H1 (cell line): ENCODE measurements around the gene AKIRIN1. TPM values are rescaled to one million over a fixed set of nuclear protein-coding genes. Genes with fewer than 3 reads are reported as not detected.

Source experiments
- CTCF ChIA-PET: fragments of 300-600 bp; sonication (Branson Sonifier 250); formaldehyde crosslinking; loops from one replicate; lab custom pipeline; 2021; ENCODE audit not compliant: partially characterized antibody; lab: Charles Lee
- POLR2A ChIA-PET: fragments of 300-600 bp; sonication (Branson Sonifier 250); formaldehyde crosslinking; loops from one replicate; lab custom pipeline; 2021; ENCODE audit warnings: inconsistent platforms; ENCODE audit not compliant: partially characterized antibody; lab: Charles Lee
- DNase-seq, 2 experiments: peaks; one replicate each; pipeline versions ENCODE4 v3.0.0 to v3.0.0-alpha.2; 2010 to 2022; ENCODE audit warnings: low spot score in 2 of 2, low read depth in 1 of 2, mixed read lengths in 1 of 2
- FAIRE-seq: peaks from 2 replicates; lab custom pipeline; 2011; peaks lifted over from hg19 to GRCh38; lab: Jason Lieb, UNC
- H2AFZ ChIP-seq: 2 replicates; pipeline ENCODE4 v1.8.1; 2012; ENCODE audit warnings: low read length, inconsistent platforms
- H2AK5ac ChIP-seq: 2 replicates; pipeline ENCODE4 v1.6.1; 2013; ENCODE audit warnings: low read depth, low read length
- H2BK120ac ChIP-seq: replicated peaks from 2 replicates; pipeline ENCODE3; 2013; ENCODE audit warnings: low read depth, low read length, inconsistent platforms
- H2BK12ac ChIP-seq: 2 replicates; pipeline ENCODE4 v1.6.1; 2013; ENCODE audit warnings: low read depth, low read length
- H2BK15ac ChIP-seq: 2 replicates; pipeline ENCODE4 v1.6.1; 2013; ENCODE audit warnings: low read length
- H2BK20ac ChIP-seq: 2 replicates; pipeline ENCODE4 v1.6.1; 2013; ENCODE audit warnings: low read length
- H2BK5ac ChIP-seq: 2 replicates; pipeline ENCODE4 v1.6.1; 2013; ENCODE audit warnings: low read depth, low read length
- H3K14ac ChIP-seq: 2 replicates; pipeline ENCODE4 v1.6.1; 2013; ENCODE audit warnings: inconsistent platforms; ENCODE audit not compliant: insufficient read length
- H3K18ac ChIP-seq: 2 replicates; pipeline ENCODE4 v1.6.1; 2013; ENCODE audit warnings: low read length; ENCODE audit errors: extremely low read depth
- H3K23ac ChIP-seq: 2 replicates; pipeline ENCODE4 v1.6.1; 2013; ENCODE audit warnings: inconsistent platforms; ENCODE audit not compliant: insufficient read length
- H3K23me2 ChIP-seq: 2 replicates; pipeline ENCODE4 v1.6.1; 2013; ENCODE audit warnings: low read depth, low read length
- H3K27ac ChIP-seq: 2 replicates; pipeline ENCODE4 v1.6.1; 2011; ENCODE audit warnings: low read depth, low read length, inconsistent platforms
- H3K27me3 ChIP-seq, 4 experiments: replicated peaks in 1 of 4; 1 replicate in 1 of 4; 2 replicates in 3 of 4; pipeline versions ENCODE4 v1.6.1 to v1.8.1; 2011 to 2013; ENCODE audit warnings: low read length in 3 of 4, mild to moderate bottlenecking in 3 of 4, inconsistent platforms in 2 of 4, mixed read lengths in 2 of 4, moderate library complexity in 1 of 4; ENCODE audit not compliant: control insufficient read depth in 3 of 4, insufficient read depth in 3 of 4; ENCODE audit errors: extremely low read depth in 1 of 4
- H3K36me3 ChIP-seq, 4 experiments: 2 replicates each; pipeline versions ENCODE4 v1.6.1 to v1.8.1; 2011 to 2013; ENCODE audit warnings: mild to moderate bottlenecking in 4 of 4, low read length in 3 of 4, moderate library complexity in 2 of 4, control low read depth in 1 of 4, inconsistent platforms in 1 of 4; ENCODE audit not compliant: insufficient read depth in 4 of 4, control insufficient read depth in 2 of 4
- H3K4ac ChIP-seq: replicated peaks from 2 replicates; pipeline ENCODE3; 2013; ENCODE audit warnings: low read length, low read depth, mixed read lengths, inconsistent platforms; ENCODE audit not compliant: insufficient read length
- H3K4me1 ChIP-seq, 4 experiments: replicated peaks in 1 of 4; 1 replicate in 1 of 4; 2 replicates in 3 of 4; pipeline versions ENCODE4 v1.6.1 to v1.8.1; 2011 to 2013; ENCODE audit warnings: low read length in 3 of 4, inconsistent platforms in 2 of 4, mixed read lengths in 1 of 4; ENCODE audit not compliant: insufficient read depth in 4 of 4, control insufficient read depth in 3 of 4
- H3K4me2 ChIP-seq, 2 experiments: 2 replicates each; pipeline versions ENCODE4 v1.6.1 to v1.8.1; 2011 to 2013; ENCODE audit warnings: low read depth in 2 of 2, low read length in 2 of 2, control low read depth in 1 of 2, inconsistent platforms in 1 of 2, mild to moderate bottlenecking in 1 of 2; ENCODE audit not compliant: insufficient read depth in 1 of 2
- H3K4me3 ChIP-seq, 4 experiments: fragments of 200-600, 300-600 bp in 1 of 4; sonication (generic), shearing (Covaris generic), sonication (Bioruptor Twin) in 1 of 4; 2 replicates each; pipeline versions ENCODE4 v1.5.1 to v1.8.1; 2011 to 2016; ENCODE audit warnings: low read length in 4 of 4, low read depth in 3 of 4, control low read depth in 2 of 4, inconsistent platforms in 2 of 4, mild to moderate bottlenecking in 2 of 4, mixed read lengths in 1 of 4, moderate library complexity in 1 of 4; ENCODE audit not compliant: insufficient read depth in 2 of 4; ENCODE audit errors: extremely low read depth in 1 of 4
- H3K56ac ChIP-seq: replicated peaks from 2 replicates; pipeline ENCODE3; 2013; ENCODE audit warnings: low read depth, mild to moderate bottlenecking, mixed read lengths, low read length, inconsistent platforms; ENCODE audit not compliant: insufficient read length
- H3K79me1 ChIP-seq: 2 replicates; pipeline ENCODE4 v1.6.1; 2013; ENCODE audit warnings: low read depth, low read length, control low read depth
- H3K79me2 ChIP-seq, 2 experiments: 2 replicates each; pipeline versions ENCODE4 v1.6.1 to v1.8.1; 2012 to 2013; ENCODE audit warnings: low read length in 2 of 2, mild to moderate bottlenecking in 2 of 2, inconsistent platforms in 1 of 2; ENCODE audit not compliant: insufficient read depth in 2 of 2, control insufficient read depth in 1 of 2
- H3K9ac ChIP-seq, 4 experiments: replicated peaks in 1 of 4; 1 replicate in 1 of 4; 2 replicates in 3 of 4; pipeline versions ENCODE4 v1.6.1 to v1.8.1; 2011 to 2013; ENCODE audit warnings: low read depth in 3 of 4, low read length in 3 of 4, control low read depth in 2 of 4, mild to moderate bottlenecking in 2 of 4, moderate library complexity in 2 of 4, inconsistent platforms in 1 of 4; ENCODE audit errors: extremely low read depth in 1 of 4
- H3K9me3 ChIP-seq, 2 experiments: 2 replicates each; pipeline versions ENCODE4 v1.6.1 to v1.8.1; 2012 to 2013; ENCODE audit warnings: mild to moderate bottlenecking in 2 of 2, moderate library complexity in 2 of 2, control low read depth in 1 of 2, inconsistent platforms in 1 of 2, low read depth in 1 of 2, low read length in 1 of 2, mixed read lengths in 1 of 2; ENCODE audit not compliant: insufficient read depth in 2 of 2
- H4K20me1 ChIP-seq, 2 experiments: replicated peaks in 1 of 2; 2 replicates each; pipeline versions ENCODE3 to v1.8.1; 2011 to 2013; ENCODE audit warnings: inconsistent platforms in 2 of 2, low read length in 2 of 2, mild to moderate bottlenecking in 1 of 2; ENCODE audit not compliant: insufficient read depth in 2 of 2, control insufficient read depth in 1 of 2
- H4K5ac ChIP-seq: 2 replicates; pipeline ENCODE4 v1.6.1; 2013; ENCODE audit warnings: low read length, low read depth, mixed read lengths, inconsistent platforms; ENCODE audit not compliant: insufficient read length
- H4K8ac ChIP-seq: 2 replicates; pipeline ENCODE4 v1.8.0; 2013; ENCODE audit warnings: mild to moderate bottlenecking, moderate library complexity, low read length, inconsistent platforms; ENCODE audit not compliant: insufficient read depth; ENCODE audit errors: extremely low read depth
- H4K91ac ChIP-seq: replicated peaks from 2 replicates; pipeline ENCODE3; 2013; ENCODE audit warnings: low read length, mixed read lengths, inconsistent platforms; ENCODE audit not compliant: insufficient read length
- BACH1 ChIP-seq: IDR thresholded peaks from 2 replicates; pipeline ENCODE4 v1.6.1; 2012; ENCODE audit warnings: low read length, improper control_type of control experiment
- CBX5 ChIP-seq: fragments of 300-800, 300-1000 bp; sonication (generic); IDR thresholded peaks from 2 replicates; pipeline ENCODE4 v1.7.1; 2016; ENCODE audit warnings: antibody characterized with exemption, low read length, low read depth
- CHD2 ChIP-seq: IDR thresholded peaks from 2 replicates; pipeline ENCODE4 v1.6.1; 2012; ENCODE audit warnings: low read length, improper control_type of control experiment
- CREB1 ChIP-seq: IDR thresholded peaks from 2 replicates; pipeline ENCODE4 v1.6.1; 2012; ENCODE audit warnings: inconsistent platforms
- HDAC2 ChIP-seq, 2 experiments: fragments of 300-600 bp in 1 of 2; sonication (generic) in 1 of 2; IDR thresholded peaks; 2 replicates each; pipeline ENCODE4 v1.6.1; 2011 to 2012; ENCODE audit warnings: low read depth in 2 of 2, low read length in 2 of 2, mild to moderate bottlenecking in 2 of 2, moderate library complexity in 2 of 2, borderline replicate concordance in 1 of 2, inconsistent platforms in 1 of 2
- HDAC6 ChIP-seq: IDR thresholded peaks from one replicate; pipeline ENCODE4 v1.7.1; 2012; ENCODE audit warnings: low read depth, mild to moderate bottlenecking, inconsistent platforms, low read length, moderate library complexity
- JUND ChIP-seq: IDR thresholded peaks from 2 replicates; pipeline ENCODE4 v1.6.1; 2011; ENCODE audit warnings: mild to moderate bottlenecking, improper control_type of control experiment, low read length
- KDM5A ChIP-seq: fragments of 200-600 bp; IDR thresholded peaks from 2 replicates; pipeline ENCODE4 v1.7.1; 2012; ENCODE audit warnings: mild to moderate bottlenecking, low read length, inconsistent platforms, mixed read lengths
- RBBP5 ChIP-seq: IDR thresholded peaks from 2 replicates; pipeline ENCODE4 v1.7.1; 2012; ENCODE audit warnings: low read depth, mild to moderate bottlenecking, inconsistent platforms, low read length, moderate library complexity, borderline replicate concordance
- RFX5 ChIP-seq: IDR thresholded peaks from 2 replicates; pipeline ENCODE4 v1.6.1; 2011; ENCODE audit warnings: low read depth, low read length, improper control_type of control experiment, borderline replicate concordance
- SAP30 ChIP-seq: fragments of 300-600 bp; sonication (generic); IDR thresholded peaks from 2 replicates; pipeline ENCODE4 v1.7.1; 2012; ENCODE audit warnings: low read length, moderate library complexity, mild to moderate bottlenecking, inconsistent platforms; ENCODE audit not compliant: insufficient read depth, insufficient replicate concordance
- WGBS, 2 experiments: shearing (Covaris generic) in 1 of 2; methylation state at CpG; one replicate each; pipeline versions ENCODE4 v1.1.6 to v1.1.7; 2013 to 2015; ENCODE audit warnings: low lambda C conversion rate in 2 of 2, mixed read lengths in 2 of 2, inconsistent platforms in 1 of 2, low coverage in 1 of 2, missing lambda C conversion rate in 1 of 2; ENCODE audit not compliant: insufficient replicate concordance in 2 of 2, insufficient coverage in 1 of 2, insufficient read length in 1 of 2; ENCODE audit errors: extremely low coverage in 1 of 2, missing lambda C conversion rate in 1 of 2; 5-methylcytosine and 5-hydroxymethylcytosine counted together
- polyA plus RNA-seq, 7 experiments: library from polyadenylated mRNA; depleted of rRNA in 3 of 7; stranded (reverse) in 5 of 7; unstranded in 2 of 7; fragments of >200 nt in 5 of 7; fragments of 200-250 nt in 2 of 7; gene quantifications; 1 replicate in 5 of 7; 2 replicates in 1 of 7; 4 replicates in 1 of 7; pipeline versions ENCODE4 v1.2.1 to v1.2.3, GENCODE V29; 2011 to 2013; ENCODE audit warnings: missing spikeins in 2 of 7, mixed read lengths in 2 of 7
- total RNA-seq: library from RNA; stranded (reverse); fragmentation: NEBNext Ultra II Directional; extraction: Animal tissue kit (Norgen Biotek cat#: 25700); gene quantifications from 2 replicates; pipeline ENCODE4 v1.2.1, GENCODE V29; 2021
- TF ChIP-seq, protein P1 (sequence below): IDR thresholded peaks from 2 replicates; pipeline ENCODE4 v1.6.1; 2012; ENCODE audit warnings: low read length, inconsistent platforms

The AKIRIN1 gene
- total and polyA plus RNA-seq, 2 of the 8 experiments (the other 6 are each of a cell fraction or from before 2014, with no cell fraction given), result 148 to 236 TPM

DNA sequence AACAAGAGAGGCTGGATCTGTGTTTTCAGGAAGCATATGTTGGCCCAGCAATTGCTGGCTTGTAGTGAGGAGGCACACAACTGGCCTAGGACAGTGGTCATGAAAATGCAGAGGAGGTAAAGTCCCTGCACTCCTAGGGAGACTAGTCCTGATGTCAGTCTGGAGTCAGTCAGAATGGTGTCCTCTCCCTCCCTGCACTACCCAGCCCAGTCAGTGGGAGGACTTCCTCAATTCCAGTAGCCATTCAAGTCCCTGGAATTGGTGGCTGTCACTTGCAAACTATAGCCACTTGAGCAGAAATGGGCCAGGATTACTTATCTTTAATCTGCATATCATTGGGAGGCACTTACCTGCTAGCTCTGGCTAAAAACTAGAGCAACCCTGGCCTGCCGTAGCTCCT, 53.7 kb downstream of the AKIRIN1 start:
- no peak overlapping the region for H4K8ac ChIP-seq
- H3K27me3 ChIP-seq, result no peaks in the 10 kb centered on the region
- no peak overlapping the region for H3K4me3 ChIP-seq
- H3K4me1 ChIP-seq, result no peaks in the 10 kb centered on the region
- no peaks in the 10 kb centered on the region for H3K23me2 ChIP-seq
- H3K36me3 ChIP-seq, result peaks cover 0 to 7% (median 5%) of the 10 kb centered on the region in 4 experiments; a peak in 4 of 8 replicates
- H2BK20ac ChIP-seq, result no peak overlapping the region
- no peak overlapping the region for H3K18ac ChIP-seq
- H2BK15ac ChIP-seq, result no peak overlapping the region
- no peak overlapping the region for H2AFZ ChIP-seq
- no peaks in the 10 kb centered on the region for H4K20me1 ChIP-seq
- H3K23ac ChIP-seq, result no peak overlapping the region
- no peaks in the 10 kb centered on the region for H3K79me2 ChIP-seq
- H3K14ac ChIP-seq, result no peak overlapping the region
- no peaks in the 10 kb centered on the region for H3K9me3 ChIP-seq
- no peak for FAIRE-seq
- no peak overlapping the region for H4K5ac ChIP-seq
- H2AK5ac ChIP-seq, result no peak overlapping the region
- H3K56ac ChIP-seq, result no peak overlapping the region
- WGBS, 2 experiments, result 83% methylated on average over 1 of the region's 1 CpG; no CpG with 5 or more reads in 1 of the 2 experiments
- ChIA-PET POLR2A (interaction anchor here (1.4 kb wide), 1 partner anchor 12 kb away, joined by 5 read pairs; no protein-coding TSS in a partner anchor), CTCF (interaction anchor here (0.6 to 1.5 kb wide), 3 partner anchors 36 to 132 kb away, joined by 3 to 6 read pairs (median 3); no protein-coding TSS in a partner anchor)
- no peak overlapping the region for H3K9ac ChIP-seq
- H3K79me1 ChIP-seq, result no peaks in the 10 kb centered on the region
- H2BK120ac ChIP-seq, result no peak overlapping the region
- H2BK5ac ChIP-seq, result no peak overlapping the region
- H3K4me2 ChIP-seq, result no peak overlapping the region
- no peak overlapping the region for H3K4ac ChIP-seq
- H4K91ac ChIP-seq, result no peak overlapping the region
- H3K27ac ChIP-seq, result no peak overlapping the region
- no peak for TF ChIP-seq CHD2
- TF ChIP-seq, protein P1, sequence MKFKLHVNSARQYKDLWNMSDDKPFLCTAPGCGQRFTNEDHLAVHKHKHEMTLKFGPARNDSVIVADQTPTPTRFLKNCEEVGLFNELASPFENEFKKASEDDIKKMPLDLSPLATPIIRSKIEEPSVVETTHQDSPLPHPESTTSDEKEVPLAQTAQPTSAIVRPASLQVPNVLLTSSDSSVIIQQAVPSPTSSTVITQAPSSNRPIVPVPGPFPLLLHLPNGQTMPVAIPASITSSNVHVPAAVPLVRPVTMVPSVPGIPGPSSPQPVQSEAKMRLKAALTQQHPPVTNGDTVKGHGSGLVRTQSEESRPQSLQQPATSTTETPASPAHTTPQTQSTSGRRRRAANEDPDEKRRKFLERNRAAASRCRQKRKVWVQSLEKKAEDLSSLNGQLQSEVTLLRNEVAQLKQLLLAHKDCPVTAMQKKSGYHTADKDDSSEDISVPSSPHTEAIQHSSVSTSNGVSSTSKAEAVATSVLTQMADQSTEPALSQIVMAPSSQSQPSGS, result no peak
- no peak for TF ChIP-seq SAP30
- no peak for TF ChIP-seq BACH1
- no peak for TF ChIP-seq HDAC2 (IDR thresholded peaks at IDR 0.05; ENCODE audit: borderline replicate concordance in 1 of 2, low read depth in 2 of 2, low read length in 2 of 2)
- TF ChIP-seq RFX5, result no peak
- TF ChIP-seq CREB1, result no peak
- TF ChIP-seq JUND, result no peak
- TF ChIP-seq HDAC6, result no peak
- no peak for TF ChIP-seq RBBP5
- TF ChIP-seq KDM5A, result no peak
- no peak for TF ChIP-seq CBX5
- no peak for DNase-seq
- H2BK12ac ChIP-seq, result no peak overlapping the region
